ENCODE measurements around the gene CD84.
"Not testable (repeated sequence)": the region's sequence is repeated elsewhere in the genome, so short reads cannot be mapped to it uniquely, and the experiment has no call there.

The CD84 gene
- 67.2 reads per million, percentile 74 among the genes with 10 or more reads in this experiment for total RNA-seq

GRCh38 chr1:160579216-160579701 lies at the start of gene CD84:
CD84 (minus strand) TSS chr1:160579496; CDS start chr1:160579437, 59 bp downstream.
- no peak for DNase-seq

GRCh38 chr1:160628799-160629263 lies 49.5 kb upstream of the CD84 start:
- peak; percentile 27 for DNase-seq

GRCh38 chr1:160627677-160628289 lies 48.5 kb upstream of the CD84 start:
- DNase-seq, result not testable (repeated sequence)

- no peak for DNase-seq
Measured at GRCh38 chr1:160626509-160627342, 47.4 kb upstream of the CD84 start.

GRCh38 chr1:160625725-160626498 lies 46.6 kb upstream of the CD84 start:
- DNase-seq, result peak; percentile 38

- no peak for DNase-seq
Measured at GRCh38 chr1:160625321-160625720, 46.0 kb upstream of the CD84 start.

- DNase-seq, result no peak
Measured at GRCh38 chr1:160624464-160624863, 45.2 kb upstream of the CD84 start.

- DNase-seq, result no peak
Measured at GRCh38 chr1:160623862-160624261, 44.6 kb upstream of the CD84 start.

GRCh38 chr1:160623227-160623633 lies 43.9 kb upstream of the CD84 start:
- no peak for DNase-seq

GRCh38 chr1:160622501-160623226 lies 43.4 kb upstream of the CD84 start:
- DNase-seq, result no peak

- no peak for DNase-seq
Measured at GRCh38 chr1:160621633-160622413, 42.5 kb upstream of the CD84 start.

- no peak for DNase-seq
Measured at GRCh38 chr1:160620942-160621632, 41.8 kb upstream of the CD84 start.

- DNase-seq, result no peak
Measured at GRCh38 chr1:160619742-160620277, 40.5 kb upstream of the CD84 start.

GRCh38 chr1:160618763-160619274 lies 39.5 kb upstream of the CD84 start:
- peak; percentile 29 for DNase-seq

- no peak for DNase-seq
Measured at GRCh38 chr1:160618327-160618726, 39.0 kb upstream of the CD84 start.

- no peak for DNase-seq
Measured at GRCh38 chr1:160615660-160616059, 36.4 kb upstream of the CD84 start.

- DNase-seq, result no peak
Measured at GRCh38 chr1:160614410-160614809, 35.1 kb upstream of the CD84 start.

- no peak for DNase-seq
Measured at GRCh38 chr1:160612613-160613218, 33.4 kb upstream of the CD84 start.

GRCh38 chr1:160610569-160611242 lies 31.4 kb upstream of the CD84 start:
- no peak for DNase-seq

Data from effector CD4-positive, alpha-beta T cell (primary cell).